ENCODE results near the gene DNAJC17. TPM values are rescaled to one million over a fixed set of nuclear protein-coding genes. Genes with fewer than 3 reads are reported as not detected.

Gene DNAJC17
- total RNA-seq, 1 donor from 2014 or later, result 16.0 TPM

GRCh38 chr15:40838756-40839155, 31.5 kb upstream of the DNAJC17 start:
- intact Hi-C loops (cut with micrococcal nuclease), result no loop called here
- no peak overlapping the region for H3K4me3 ChIP-seq
- no peaks in the 10 kb centered on the region for H3K36me3 ChIP-seq
- H3K27me3 ChIP-seq (ENCODE audit: low read depth), result peaks cover 11% of the 10 kb centered on the region
- H3K9me3 ChIP-seq (replicated peaks), result no peaks in the 10 kb centered on the region
- peaks cover 5% of the 10 kb centered on the region for H3K4me1 ChIP-seq
- DNase-seq, result no peak
- no peak overlapping the region for H3K27ac ChIP-seq (replicated peaks)
- TF ChIP-seq, protein P1, sequence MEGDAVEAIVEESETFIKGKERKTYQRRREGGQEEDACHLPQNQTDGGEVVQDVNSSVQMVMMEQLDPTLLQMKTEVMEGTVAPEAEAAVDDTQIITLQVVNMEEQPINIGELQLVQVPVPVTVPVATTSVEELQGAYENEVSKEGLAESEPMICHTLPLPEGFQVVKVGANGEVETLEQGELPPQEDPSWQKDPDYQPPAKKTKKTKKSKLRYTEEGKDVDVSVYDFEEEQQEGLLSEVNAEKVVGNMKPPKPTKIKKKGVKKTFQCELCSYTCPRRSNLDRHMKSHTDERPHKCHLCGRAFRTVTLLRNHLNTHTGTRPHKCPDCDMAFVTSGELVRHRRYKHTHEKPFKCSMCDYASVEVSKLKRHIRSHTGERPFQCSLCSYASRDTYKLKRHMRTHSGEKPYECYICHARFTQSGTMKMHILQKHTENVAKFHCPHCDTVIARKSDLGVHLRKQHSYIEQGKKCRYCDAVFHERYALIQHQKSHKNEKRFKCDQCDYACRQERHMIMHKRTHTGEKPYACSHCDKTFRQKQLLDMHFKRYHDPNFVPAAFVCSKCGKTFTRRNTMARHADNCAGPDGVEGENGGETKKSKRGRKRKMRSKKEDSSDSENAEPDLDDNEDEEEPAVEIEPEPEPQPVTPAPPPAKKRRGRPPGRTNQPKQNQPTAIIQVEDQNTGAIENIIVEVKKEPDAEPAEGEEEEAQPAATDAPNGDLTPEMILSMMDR (IDR thresholded peaks at IDR 0.05; ENCODE audit: borderline replicate concordance), result no peak

- Histone ChIP-seq H3K27ac (replicated peaks) (no peak overlapping the region), H3K4me3 (no peak overlapping the region), H3K36me3 (no peaks in the 10 kb centered on the region), H3K27me3 (ENCODE audit: low read depth) (no peaks in the 10 kb centered on the region), H3K4me1 (no peaks in the 10 kb centered on the region), H3K9me3 (replicated peaks) (no peaks in the 10 kb centered on the region)
- no peak for DNase-seq
- TF ChIP-seq, protein P1 (IDR thresholded peaks at IDR 0.05; ENCODE audit: borderline replicate concordance), result no peak
- intact Hi-C loops (cut with micrococcal nuclease), result no loop called here
Observed at GRCh38 chr15:40836020-40836419, 28.7 kb upstream of the DNAJC17 start.

GRCh38 chr15:40832903-40833302, 25.6 kb upstream of the DNAJC17 start:
- Histone ChIP-seq H3K27me3 (ENCODE audit: low read depth) (peaks cover 5% of the 10 kb centered on the region), H3K36me3 (no peaks in the 10 kb centered on the region), H3K9me3 (replicated peaks) (no peaks in the 10 kb centered on the region), H3K4me3 (no peak overlapping the region), H3K4me1 (no peaks in the 10 kb centered on the region), H3K27ac (replicated peaks) (no peak overlapping the region)
- intact Hi-C loops (cut with micrococcal nuclease), result no loop called here
- TF ChIP-seq, protein P1 (IDR thresholded peaks at IDR 0.05; ENCODE audit: borderline replicate concordance), result no peak
- DNase-seq, result no peak

DNA sequence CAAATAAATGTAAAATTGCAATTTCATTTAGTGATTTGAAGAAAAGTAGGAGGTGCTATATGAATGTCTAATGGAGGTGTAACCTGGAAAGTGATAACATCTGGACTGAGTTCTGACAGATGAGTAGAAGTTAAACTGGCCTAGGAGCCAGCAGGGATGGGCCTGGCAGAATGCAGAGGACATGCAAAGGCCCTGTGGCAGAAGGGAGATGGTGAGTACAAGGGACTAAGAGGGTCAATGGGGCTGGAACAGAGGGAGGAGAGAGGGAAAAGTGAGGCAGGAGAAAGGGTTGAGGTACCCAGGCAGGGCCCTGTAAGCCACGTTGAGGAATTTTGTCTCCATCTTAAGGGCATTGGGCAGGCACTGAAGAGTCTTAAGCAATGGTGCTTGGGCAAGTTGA, 24.6 kb upstream of the DNAJC17 start:
- intact Hi-C loops (cut with micrococcal nuclease), result no loop called here
- Histone ChIP-seq H3K9me3 (replicated peaks) (no peaks in the 10 kb centered on the region), H3K36me3 (no peaks in the 10 kb centered on the region), H3K4me1 (no peaks in the 10 kb centered on the region), H3K4me3 (no peak overlapping the region), H3K27me3 (ENCODE audit: low read depth) (peaks cover 5% of the 10 kb centered on the region), H3K27ac (replicated peaks) (no peak overlapping the region)
- DNase-seq, result no peak
- TF ChIP-seq, protein P1 (IDR thresholded peaks at IDR 0.05; ENCODE audit: borderline replicate concordance), result no peak

GRCh38 chr15:40830884-40831283, 23.6 kb upstream of the DNAJC17 start:
- Histone ChIP-seq H3K9me3 (replicated peaks) (no peaks in the 10 kb centered on the region), H3K4me3 (no peak overlapping the region), H3K4me1 (no peaks in the 10 kb centered on the region), H3K27me3 (ENCODE audit: low read depth) (peaks cover 5% of the 10 kb centered on the region), H3K36me3 (no peaks in the 10 kb centered on the region), H3K27ac (replicated peaks) (no peak overlapping the region)
- DNase-seq, result no peak
- TF ChIP-seq, protein P1 (IDR thresholded peaks at IDR 0.05; ENCODE audit: borderline replicate concordance), result no peak
- intact Hi-C loops (cut with micrococcal nuclease), result no loop called here

GRCh38 chr15:40829115-40829514, 21.8 kb upstream of the DNAJC17 start:
- no peak overlapping the region for H3K4me3 ChIP-seq
- H3K4me1 ChIP-seq, result peaks cover 3% of the 10 kb centered on the region
- H3K9me3 ChIP-seq (replicated peaks), result no peaks in the 10 kb centered on the region
- H3K27me3 ChIP-seq (ENCODE audit: low read depth), result peaks cover 5% of the 10 kb centered on the region
- no peak for DNase-seq
- no peaks in the 10 kb centered on the region for H3K36me3 ChIP-seq
- intact Hi-C loops (cut with micrococcal nuclease), result no loop called here
- H3K27ac ChIP-seq (replicated peaks), result no peak overlapping the region
- TF ChIP-seq, protein P1 (IDR thresholded peaks at IDR 0.05; ENCODE audit: borderline replicate concordance), result no peak

All from left ventricle myocardium inferior (tissue), 1 donor.